Muscle of arm (tissue), 12 donors: ENCODE results near the gene FTHL17. TPM values are rescaled to one million over a fixed set of nuclear protein-coding genes. Genes with fewer than 3 reads are reported as not detected.

Source experiments
- DNase-seq: peaks from one replicate; pipeline ENCODE4 v3.0.0-alpha.2; 2013
- polyA plus RNA-seq, 12 donors: library from polyadenylated mRNA; unstranded; fragments of 120-200 nt; gene quantifications; one replicate each; pipeline ENCODE4 v1.2.1, GENCODE V29; 2013; ENCODE audit not compliant: insufficient read length in 12 of 12

Gene FTHL17
- polyA plus RNA-seq, 12 donors = not detected

GRCh38 chrX:31038575-31039326, 33.1 kb downstream of the FTHL17 start:
- DNase-seq = peak; percentile 55

DNA sequence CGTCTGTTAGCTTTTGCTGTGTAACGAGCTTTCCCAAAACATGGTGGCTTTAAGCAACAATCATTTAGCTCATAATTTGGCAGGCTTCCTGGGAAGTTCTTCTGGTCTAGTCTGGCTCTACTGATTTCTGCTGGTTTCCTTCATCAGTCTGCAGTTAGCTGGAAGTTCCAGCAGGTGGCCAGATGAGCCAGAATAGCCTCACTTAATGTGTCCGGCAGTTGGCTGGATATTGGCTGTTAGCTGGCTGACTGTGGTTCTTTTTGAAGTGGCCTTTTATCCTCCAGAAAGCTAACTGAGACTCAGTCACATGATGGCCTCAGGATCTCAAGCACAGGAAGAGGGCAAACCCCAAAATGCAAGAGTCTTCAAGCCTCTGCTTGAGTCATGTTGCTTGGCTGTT, 34.9 kb downstream of the FTHL17 start:
- DNase-seq = peak; percentile 23

DNA sequence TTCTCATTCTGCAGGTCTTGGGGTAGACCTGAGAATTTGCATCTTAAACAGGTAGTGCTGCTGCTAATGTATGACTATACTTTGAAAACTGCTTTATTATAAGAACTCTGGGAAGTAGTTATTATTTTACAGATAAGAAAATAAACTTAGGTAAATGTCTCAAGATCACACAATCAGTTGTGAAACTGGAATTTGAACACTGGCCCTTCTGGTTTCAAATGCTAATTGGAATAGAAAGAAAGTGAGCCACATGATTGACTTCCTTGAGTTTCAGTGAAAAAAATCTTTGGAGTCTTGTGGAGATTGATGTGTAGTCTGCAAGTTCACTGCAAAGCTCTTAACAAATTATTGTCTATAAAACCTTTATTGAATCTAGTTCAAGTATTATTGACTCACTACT, 44.5 kb downstream of the FTHL17 start:
- no peak for DNase-seq

GRCh38 chrX:31024866-31025265, 47.0 kb downstream of the FTHL17 start:
- no peak for DNase-seq

GRCh38 chrX:31021537-31021936, 50.3 kb downstream of the FTHL17 start:
- peak; percentile 52 for DNase-seq

Other genes starting within 250 kb of the FTHL17 start
- 10 to 100 TPM in 11 of 12 donors, not detected in 1; 11.0 to 24.5 (median 13.8) TPM for gene TAB3, start 182.8 kb downstream of the FTHL17 start, polyA plus RNA-seq